Stimulated activated effector memory CD8-positive, alpha-beta T cell treated with anti-CD3 and anti-CD28 coated beads, Interleukin-12 subunit alpha, Interleukin-12 subunit beta, amount 100 ng/mL, for 72 hours (primary cell): ENCODE measurements around the gene OVOL1.
"Not testable (repeated sequence)": the region's sequence is repeated elsewhere in the genome, so short reads cannot be mapped to it uniquely, and the experiment has no call there.

Source experiments
- ATAC-seq: fragments of 150-1000 bp; cut with Tn5 transposase; 2 replicates; pipeline ENCODE4 v1.10.0; 2021
- DNase-seq, 2 donors: peaks; one replicate each; pipeline ENCODE4 v3.0.0; 2021 to 2022; ENCODE audit warnings: low spot score in 2 of 2
- H3K27ac Mint-ChIP-seq: one replicate; pipeline ENCODE4 v1.8.0; 2022; ENCODE audit warnings: mild to moderate bottlenecking, mixed read lengths
- H3K36me3 Mint-ChIP-seq: one replicate; pipeline ENCODE4 v1.8.0; 2022; ENCODE audit warnings: mild to moderate bottlenecking, mixed read lengths
- H3K4me1 Mint-ChIP-seq: one replicate; pipeline ENCODE4 v1.8.0; 2022; ENCODE audit warnings: mixed read lengths
- H3K4me3 Mint-ChIP-seq: one replicate; pipeline ENCODE4 v1.8.0; 2022; ENCODE audit warnings: mild to moderate bottlenecking, mixed read lengths
- H3K9me3 Mint-ChIP-seq: one replicate; pipeline ENCODE4 v1.8.0; 2022; ENCODE audit warnings: mixed read lengths

The OVOL1 gene

DNA sequence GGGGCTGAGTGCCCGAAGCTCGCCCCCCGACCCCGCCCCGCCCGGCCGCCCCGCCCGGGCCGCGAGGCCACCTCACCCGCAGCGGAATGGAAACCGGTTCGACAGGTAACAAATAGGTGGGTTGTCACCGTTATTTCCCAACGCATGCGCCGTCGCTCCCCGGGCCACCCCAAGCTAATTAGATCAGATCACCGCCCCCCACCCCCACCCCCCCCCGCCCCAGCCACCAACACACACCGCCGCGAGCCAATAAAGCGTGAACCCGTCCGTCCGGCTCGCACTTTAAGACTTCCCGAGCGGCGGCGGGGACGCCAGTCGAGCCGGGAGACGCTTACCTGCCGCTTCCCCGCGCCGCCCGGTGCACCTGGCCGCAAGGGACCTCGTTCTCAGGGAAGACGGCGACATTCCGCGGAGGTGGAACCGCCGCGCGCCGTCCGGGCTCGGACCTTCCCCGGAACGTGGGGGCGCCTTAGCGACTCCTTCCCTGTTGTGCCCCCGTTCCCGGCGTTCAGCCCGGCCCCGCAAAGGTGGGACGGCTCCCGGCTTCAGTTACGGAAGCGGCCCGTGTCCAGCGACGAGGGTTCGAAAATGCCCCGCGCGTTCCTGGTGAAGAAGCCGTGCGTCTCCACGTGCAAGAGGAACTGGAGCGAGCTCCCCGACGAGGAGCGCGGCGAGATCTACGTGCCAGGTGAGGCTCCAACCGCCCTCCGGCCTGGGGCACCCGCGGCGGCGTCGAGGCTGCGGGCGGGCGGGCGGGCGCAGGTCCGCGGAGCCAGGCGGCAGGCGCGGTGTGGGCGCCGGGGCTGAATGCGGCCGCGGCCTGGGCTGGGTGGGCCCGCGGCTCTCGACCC, at the start of gene OVOL1:
TSS of gene OVOL1 (plus strand) at position 278 of the 851 bp plus-strand sequence. CDS start at position 589, 311 bp downstream.
- no peaks in the 10 kb centered on the region for H3K9me3 Mint-ChIP-seq

DNA sequence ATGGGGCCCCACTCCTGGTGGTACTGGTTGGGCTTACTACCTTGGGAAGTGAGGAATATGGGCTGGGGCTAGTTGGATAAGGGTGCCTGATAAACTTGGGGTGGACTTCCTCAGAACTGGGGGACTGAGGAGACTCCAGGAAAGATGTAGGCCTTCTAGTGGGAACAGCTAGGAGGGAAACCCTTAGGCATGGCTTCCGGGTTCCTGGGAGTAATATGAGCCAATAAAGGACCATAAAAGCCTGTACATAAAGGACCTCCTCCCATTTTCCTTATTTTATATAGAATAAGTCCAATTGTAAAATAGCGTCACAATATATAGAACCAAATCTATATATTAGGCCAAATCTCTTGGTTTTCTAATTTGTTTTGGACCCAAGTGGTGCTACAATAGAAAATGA, 47.8 kb upstream of the OVOL1 start:
- no peaks in the 10 kb centered on the region for H3K36me3 Mint-ChIP-seq
- no peak overlapping the region for H3K4me3 Mint-ChIP-seq
- H3K4me1 Mint-ChIP-seq: no peaks in the 10 kb centered on the region
- H3K27ac Mint-ChIP-seq: no peak overlapping the region
- no peak for ATAC-seq
- peaks cover 3% of the 10 kb centered on the region for H3K9me3 Mint-ChIP-seq
- DNase-seq: no peak

More for the DNA sequence above, at the start of gene OVOL1:
- no peaks in the 10 kb centered on the region for H3K36me3 Mint-ChIP-seq
- ATAC-seq: no peak
- DNase-seq: no peak
- peak within 1 kb of the TSS; percentile 68 for H3K4me3 Mint-ChIP-seq
- H3K4me1 Mint-ChIP-seq: peaks cover 44% of the 10 kb centered on the region
- peak within 1 kb of the TSS; percentile 65 for H3K27ac Mint-ChIP-seq

DNA sequence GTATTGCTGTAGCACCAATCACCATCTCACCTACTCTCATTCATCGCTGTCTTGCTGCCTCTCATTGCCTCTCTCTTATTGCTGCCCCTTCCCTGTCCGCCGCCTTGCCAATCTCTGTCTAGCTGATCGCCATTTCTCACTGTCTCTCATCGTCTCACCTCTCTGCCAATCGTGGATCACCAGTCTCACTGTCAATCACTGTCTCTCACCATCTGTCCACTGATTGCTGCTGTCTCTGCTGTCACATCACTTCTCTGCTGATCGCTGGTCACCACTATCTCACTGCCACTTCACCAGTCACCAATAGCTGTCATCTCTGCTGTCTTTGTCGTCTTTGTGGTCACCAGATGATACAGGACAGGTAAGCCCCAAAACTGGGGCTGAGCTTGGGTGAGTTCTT, 45.7 kb upstream of the OVOL1 start:
- no peak overlapping the region for H3K4me3 Mint-ChIP-seq
- H3K27ac Mint-ChIP-seq: no peak overlapping the region
- H3K4me1 Mint-ChIP-seq: no peaks in the 10 kb centered on the region
- ATAC-seq (no peak), DNase-seq (no peak)
- H3K9me3 Mint-ChIP-seq: peaks cover 3% of the 10 kb centered on the region
- no peaks in the 10 kb centered on the region for H3K36me3 Mint-ChIP-seq

DNA sequence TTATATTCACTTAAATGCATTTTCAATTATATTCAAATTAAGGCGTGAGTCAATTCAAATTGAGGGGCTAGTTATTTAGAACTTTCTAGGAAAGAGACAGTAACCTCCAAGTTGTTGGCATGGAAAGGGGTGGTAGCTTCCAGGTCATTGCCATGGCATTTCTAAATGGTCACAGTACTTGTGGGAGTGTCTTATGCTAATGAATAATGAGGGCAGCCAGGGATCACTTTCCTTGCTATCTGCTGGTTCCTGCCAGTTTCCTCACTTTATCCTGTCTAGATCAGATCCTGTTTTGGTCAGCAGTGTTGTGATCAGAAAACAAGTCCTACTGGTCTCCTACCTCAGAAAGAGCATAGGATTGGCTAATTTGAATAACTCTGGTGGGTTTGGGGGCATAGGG, 44.5 kb upstream of the OVOL1 start:
- Mint-ChIP-seq H3K4me1 (no peaks in the 10 kb centered on the region), H3K36me3 (no peaks in the 10 kb centered on the region), H3K27ac (no peak overlapping the region), H3K9me3 (no peaks in the 10 kb centered on the region), H3K4me3 (no peak overlapping the region)
- ATAC-seq (no peak), DNase-seq (no peak)

DNA sequence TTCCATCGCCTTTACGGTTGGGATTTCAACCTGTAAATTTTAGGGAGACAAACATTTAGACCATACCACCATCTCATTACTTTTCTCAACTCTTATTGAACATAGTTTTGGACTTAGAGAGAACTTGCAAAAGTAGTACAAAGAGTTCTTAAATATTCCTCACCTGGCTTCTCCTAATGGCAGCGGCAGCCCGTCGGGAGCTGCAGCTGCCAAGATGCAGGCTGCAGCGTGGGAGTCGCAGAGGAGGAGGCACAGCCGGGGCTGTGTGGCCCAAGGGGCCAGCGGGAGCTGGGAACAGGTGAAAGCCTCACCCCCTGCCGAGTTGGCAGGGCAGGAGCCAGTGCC, 43.2 kb upstream of the OVOL1 start:
- Mint-ChIP-seq H3K4me3 (no peak overlapping the region), H3K36me3 (no peaks in the 10 kb centered on the region), H3K9me3 (no peaks in the 10 kb centered on the region), H3K27ac (no peak overlapping the region), H3K4me1 (no peaks in the 10 kb centered on the region)
- DNase-seq: no peak
- no peak for ATAC-seq

DNA sequence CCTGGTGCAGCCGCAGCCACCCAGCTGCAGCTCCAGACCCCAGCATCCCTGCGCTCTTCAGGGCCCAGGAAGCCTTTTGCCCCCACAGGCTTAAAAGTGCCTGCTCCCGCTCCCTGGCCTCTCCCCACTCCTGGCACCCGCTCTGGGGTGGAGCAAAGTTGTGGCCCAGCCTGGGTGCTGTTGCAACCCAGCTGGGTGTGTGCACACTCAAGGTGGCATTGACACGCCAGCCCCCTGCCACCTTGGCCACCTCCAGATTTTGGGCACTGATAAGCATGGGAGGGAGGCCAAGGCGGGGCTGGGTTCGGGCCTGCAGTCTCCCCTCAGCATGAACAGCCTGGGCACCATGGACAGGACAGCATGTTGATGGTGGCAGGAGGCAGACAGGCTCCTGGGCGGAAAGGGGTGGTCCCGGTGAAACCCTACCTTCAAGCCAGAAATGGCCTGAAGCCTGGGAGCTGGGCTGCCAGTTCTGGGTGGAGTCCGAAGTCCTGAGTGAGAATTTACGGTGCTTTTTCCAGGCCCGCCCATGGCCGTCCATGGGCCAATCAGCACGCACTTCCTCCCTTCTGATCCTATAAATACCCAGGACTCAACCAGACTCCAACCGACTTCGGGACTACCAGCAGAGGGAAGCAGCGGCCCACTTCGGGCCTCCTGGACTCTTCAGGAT, 42.7 kb upstream of the OVOL1 start:
- no peaks in the 10 kb centered on the region for H3K4me1 Mint-ChIP-seq
- H3K9me3 Mint-ChIP-seq: no peaks in the 10 kb centered on the region
- H3K4me3 Mint-ChIP-seq: no peak overlapping the region
- H3K36me3 Mint-ChIP-seq: no peaks in the 10 kb centered on the region
- H3K27ac Mint-ChIP-seq: no peak overlapping the region
- peak; percentile 65 for ATAC-seq
- no peak for DNase-seq

DNA sequence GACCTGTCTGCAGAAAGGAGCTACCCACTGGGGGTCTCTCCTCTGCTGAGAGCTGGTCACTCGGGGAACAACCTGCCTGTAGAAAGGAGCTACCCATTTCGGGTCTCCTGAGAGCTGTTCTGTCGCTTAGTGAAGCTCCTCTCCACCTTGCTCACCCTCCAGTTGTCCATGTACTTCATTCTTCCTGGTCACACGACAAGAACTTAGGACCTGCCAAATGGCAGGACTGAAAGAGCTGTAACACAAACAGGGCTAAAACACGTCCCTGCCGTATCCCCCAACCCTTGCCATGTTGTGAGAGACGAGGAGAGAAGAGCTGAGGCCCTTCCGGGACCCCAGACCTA, 42.2 kb upstream of the OVOL1 start:
- no peaks in the 10 kb centered on the region for H3K36me3 Mint-ChIP-seq
- no peaks in the 10 kb centered on the region for H3K4me1 Mint-ChIP-seq
- DNase-seq (no peak), ATAC-seq (no peak)
- H3K4me3 Mint-ChIP-seq: no peak overlapping the region
- no peak overlapping the region for H3K27ac Mint-ChIP-seq
- no peaks in the 10 kb centered on the region for H3K9me3 Mint-ChIP-seq

DNA sequence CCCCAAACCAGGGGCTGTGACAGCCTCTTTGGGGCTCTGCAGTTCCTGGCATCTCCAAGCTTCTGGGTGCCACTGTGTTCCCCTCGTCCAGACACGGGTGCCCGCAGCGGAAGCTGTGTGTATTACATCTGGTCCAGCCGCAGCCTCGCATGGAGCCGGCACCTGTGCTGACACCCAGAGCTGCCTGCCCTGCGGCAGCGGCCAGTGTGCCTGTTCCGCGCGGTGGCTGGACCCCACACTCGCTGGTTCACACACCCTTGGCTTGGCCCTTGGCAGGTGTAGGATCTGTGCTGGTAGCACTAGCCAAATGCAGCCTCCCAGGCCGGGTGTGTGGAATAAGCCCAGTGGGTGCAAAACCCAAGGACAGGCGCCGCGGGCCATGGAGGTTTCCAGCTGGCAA, 41.8 kb upstream of the OVOL1 start:
- H3K9me3 Mint-ChIP-seq: no peaks in the 10 kb centered on the region
- DNase-seq: no peak
- H3K27ac Mint-ChIP-seq: no peak overlapping the region
- H3K4me1 Mint-ChIP-seq: no peaks in the 10 kb centered on the region
- peak; percentile 16 for ATAC-seq
- no peaks in the 10 kb centered on the region for H3K36me3 Mint-ChIP-seq
- no peak overlapping the region for H3K4me3 Mint-ChIP-seq

DNA sequence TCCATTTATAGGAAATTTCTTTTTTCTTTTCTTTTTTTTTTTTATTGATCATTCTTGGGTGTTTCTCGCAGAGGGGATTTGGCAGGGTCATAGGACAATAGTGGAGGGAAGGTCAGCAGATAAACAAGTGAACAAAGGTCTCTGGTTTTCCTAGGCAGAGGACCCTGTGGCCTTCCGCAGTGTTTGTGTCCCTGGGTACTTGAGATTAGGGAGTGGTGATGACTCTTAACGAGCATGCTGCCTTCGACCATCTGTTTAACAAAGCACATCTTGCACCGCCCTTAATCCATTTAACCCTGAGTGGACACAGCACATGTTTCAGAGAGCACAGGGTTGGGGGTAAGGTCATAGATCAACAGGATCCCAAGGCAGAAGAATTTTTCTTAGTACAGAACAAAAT, 24.7 kb upstream of the OVOL1 start:
- not testable (repeated sequence) for H3K4me3 Mint-ChIP-seq, H3K27ac Mint-ChIP-seq, H3K4me1 Mint-ChIP-seq, H3K36me3 Mint-ChIP-seq, ATAC-seq, DNase-seq, H3K9me3 Mint-ChIP-seq

DNA sequence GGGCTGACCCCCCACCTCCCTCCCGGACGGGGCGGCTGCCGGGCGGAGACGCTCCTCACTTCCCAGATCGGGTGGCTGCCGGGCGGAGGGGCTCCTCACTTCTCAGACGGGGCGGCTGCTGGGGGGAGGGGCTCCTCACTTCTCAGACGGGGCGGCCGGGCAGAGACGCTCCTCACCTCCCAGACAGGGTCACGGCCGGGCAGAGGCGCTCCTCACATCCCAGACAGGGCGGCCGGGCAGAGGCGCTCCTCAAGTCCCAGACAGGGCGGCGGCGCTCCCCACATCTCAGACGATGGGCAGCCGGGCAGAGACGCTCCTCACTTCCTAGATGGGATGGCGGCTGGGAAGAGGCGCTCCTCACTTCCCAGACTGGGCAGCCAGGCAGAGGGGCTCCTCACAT, 24.0 kb upstream of the OVOL1 start:
- H3K4me3 Mint-ChIP-seq, H3K36me3 Mint-ChIP-seq, H3K27ac Mint-ChIP-seq, H3K4me1 Mint-ChIP-seq, ATAC-seq, H3K9me3 Mint-ChIP-seq, DNase-seq: not testable (repeated sequence)

DNA sequence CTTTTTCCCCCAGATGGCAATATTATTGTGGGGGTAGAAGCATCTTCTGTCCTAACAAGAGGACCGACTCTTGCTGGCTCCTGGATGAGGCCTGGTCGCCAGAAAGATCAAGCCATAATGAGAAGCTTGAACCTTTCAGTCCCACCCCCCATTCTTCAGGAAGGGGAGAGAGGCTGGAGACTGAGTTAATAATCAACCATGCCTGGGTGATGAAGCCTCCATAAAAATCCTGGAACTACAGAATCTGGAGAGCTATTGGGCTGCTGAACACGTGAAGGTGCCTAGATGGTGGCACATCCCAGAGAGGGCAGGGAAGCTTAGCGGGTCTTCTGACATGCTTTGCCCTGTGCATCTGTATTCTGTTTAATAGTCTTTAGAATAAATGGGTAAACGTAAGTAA, 22.4 kb upstream of the OVOL1 start:
- no peaks in the 10 kb centered on the region for H3K9me3 Mint-ChIP-seq
- H3K4me1 Mint-ChIP-seq: peaks cover 1% of the 10 kb centered on the region

DNA sequence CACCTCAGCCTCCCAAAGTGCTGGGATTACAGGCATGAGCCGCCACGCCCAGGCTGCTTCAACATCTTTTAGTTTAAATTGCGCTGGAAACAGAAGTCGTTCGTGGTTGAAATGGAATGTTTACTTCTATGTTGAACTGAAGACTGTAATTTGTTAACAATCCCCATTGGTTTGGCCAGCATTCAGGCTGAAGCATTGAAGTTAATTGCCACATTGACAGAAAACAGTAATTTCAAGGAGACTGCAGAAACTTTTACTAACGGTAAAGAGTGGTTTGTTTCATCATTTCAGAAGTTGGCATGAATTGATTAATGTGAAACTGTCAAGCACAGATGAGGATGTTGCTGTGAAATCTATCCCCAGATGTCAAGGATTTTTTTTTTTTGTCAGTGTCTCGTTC, 20.3 kb upstream of the OVOL1 start:
- Mint-ChIP-seq H3K27ac (no peak overlapping the region), H3K4me3 (no peak overlapping the region), H3K4me1 (peaks cover 12% of the 10 kb centered on the region), H3K9me3 (no peaks in the 10 kb centered on the region), H3K36me3 (no peaks in the 10 kb centered on the region)
- DNase-seq: no peak
- ATAC-seq: peak; percentile 55

More for the DNA sequence above, 22.4 kb upstream of the OVOL1 start:
- no peak for DNase-seq
- Mint-ChIP-seq H3K4me3 (no peak overlapping the region), H3K36me3 (no peaks in the 10 kb centered on the region), H3K27ac (no peak overlapping the region)
- no peak for ATAC-seq

DNA sequence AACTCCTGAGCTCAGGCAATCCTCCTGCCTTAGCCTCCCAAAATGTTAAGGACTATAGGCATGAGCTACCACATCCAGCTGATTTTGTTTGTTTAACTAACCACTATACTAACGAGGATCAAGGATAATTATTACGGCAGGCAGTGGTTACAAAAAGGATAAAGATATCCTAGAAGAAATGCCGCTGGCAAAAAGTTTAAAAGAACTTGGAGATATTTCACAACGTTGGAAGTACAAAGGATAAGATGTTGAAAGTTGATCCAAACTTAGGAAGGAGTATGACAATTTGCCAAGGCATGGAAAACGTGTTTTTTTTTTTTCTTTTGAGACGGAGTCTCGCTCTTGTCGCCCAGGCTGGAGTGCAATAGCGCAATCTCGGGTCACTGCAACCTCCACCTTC, 19.5 kb upstream of the OVOL1 start:
- DNase-seq (no peak), ATAC-seq (no peak)
- peaks cover 12% of the 10 kb centered on the region for H3K4me1 Mint-ChIP-seq
- H3K27ac Mint-ChIP-seq: no peak overlapping the region
- no peaks in the 10 kb centered on the region for H3K9me3 Mint-ChIP-seq
- H3K4me3 Mint-ChIP-seq: no peak overlapping the region
- H3K36me3 Mint-ChIP-seq: no peaks in the 10 kb centered on the region

DNA sequence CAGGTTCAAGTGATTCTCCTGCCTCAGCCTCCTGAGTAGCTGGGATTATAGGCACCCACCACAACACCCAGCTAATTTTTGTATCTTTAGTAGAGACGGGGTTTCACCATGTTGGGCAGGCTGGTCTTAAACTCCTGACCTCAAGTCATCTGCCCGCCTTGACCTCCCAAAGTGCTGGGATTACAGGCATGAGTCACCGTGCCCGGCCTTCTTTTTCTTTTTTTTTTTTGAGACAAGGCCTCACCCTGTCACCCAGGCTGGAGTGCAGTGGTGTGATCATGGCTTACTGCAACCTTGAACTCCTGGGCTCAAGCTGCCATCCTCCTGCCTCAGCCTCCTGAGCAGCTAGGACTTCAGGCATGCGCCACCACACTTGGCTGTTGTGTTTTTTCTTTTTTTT, 19.1 kb upstream of the OVOL1 start:
- peaks cover 12% of the 10 kb centered on the region for H3K4me1 Mint-ChIP-seq
- not testable (repeated sequence) for H3K36me3 Mint-ChIP-seq, ATAC-seq, H3K4me3 Mint-ChIP-seq, DNase-seq, H3K9me3 Mint-ChIP-seq, H3K27ac Mint-ChIP-seq

DNA sequence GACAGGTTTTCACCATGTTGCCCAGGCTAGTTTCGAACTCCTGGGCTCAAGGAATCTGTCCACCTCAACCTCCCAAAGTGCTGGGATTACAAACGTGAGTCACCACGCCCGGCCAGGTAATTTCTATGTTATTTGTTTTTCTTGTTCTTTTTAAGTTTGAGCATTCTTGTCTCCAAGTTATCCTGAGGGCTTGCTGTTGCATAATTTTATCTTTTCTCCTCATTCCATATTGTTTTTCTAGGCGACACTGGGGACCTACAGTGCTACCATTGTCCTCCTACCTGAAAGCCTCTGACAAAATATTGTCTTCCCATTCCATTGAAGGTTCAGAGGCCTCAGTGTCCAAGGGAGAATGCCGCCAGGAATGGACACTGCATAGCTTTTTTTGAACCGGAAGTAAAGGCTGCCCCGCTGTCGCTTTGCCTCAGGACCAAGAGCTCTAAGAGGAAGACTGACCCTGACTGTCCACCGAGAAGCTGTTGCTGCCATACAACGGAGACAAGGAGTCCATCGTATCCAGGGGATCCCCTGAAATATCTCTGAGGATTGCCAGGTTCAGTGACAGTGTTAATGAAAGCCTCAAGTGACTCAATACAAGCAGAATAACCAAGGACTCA, 15.8 kb upstream of the OVOL1 start:
- Mint-ChIP-seq H3K36me3 (no peaks in the 10 kb centered on the region), H3K27ac (peak overlapping the region; percentile 23), H3K4me1 (peaks cover 27% of the 10 kb centered on the region), H3K4me3 (no peak overlapping the region), H3K9me3 (no peaks in the 10 kb centered on the region)
- ATAC-seq (no peak), DNase-seq (no peak)

DNA sequence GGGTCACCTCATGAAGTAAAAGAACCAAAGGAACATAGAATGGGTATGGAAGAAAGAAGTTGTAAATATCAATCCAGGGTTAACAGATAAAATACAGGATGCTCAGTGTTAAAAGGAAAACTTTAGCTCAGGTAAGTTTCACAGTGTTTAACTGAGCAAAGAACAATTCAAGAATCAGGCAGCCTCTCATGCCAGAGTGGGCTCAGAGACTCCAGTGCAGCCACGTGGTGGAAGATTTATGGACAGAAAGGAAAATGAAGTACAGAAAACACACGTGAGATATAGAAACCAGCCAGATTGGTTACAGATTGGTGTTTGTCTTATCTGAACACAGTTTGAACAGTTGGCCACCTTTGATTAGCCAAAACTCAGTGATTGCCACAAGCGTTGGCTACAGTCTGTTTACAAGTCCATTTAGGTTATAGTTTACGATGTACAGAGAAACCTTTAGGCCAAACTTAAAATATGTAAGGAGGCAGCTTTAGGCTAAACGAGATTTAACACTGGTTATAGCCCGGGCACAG, 15.2 kb upstream of the OVOL1 start:
- Mint-ChIP-seq H3K27ac (peak overlapping the region; percentile 23), H3K9me3 (no peaks in the 10 kb centered on the region), H3K4me3 (no peak overlapping the region), H3K4me1 (peaks cover 33% of the 10 kb centered on the region), H3K36me3 (peaks cover under 1% of the 10 kb centered on the region)
- DNase-seq: no peak
- ATAC-seq: no peak
